ENCODE measurements around the gene CACNA2D3. TPM values are rescaled to one million over a fixed set of nuclear protein-coding genes. Genes with fewer than 3 reads are reported as not detected.

The CACNA2D3 gene
- total RNA-seq, 1 donor from 2014 or later: 0.70 TPM

DNA sequence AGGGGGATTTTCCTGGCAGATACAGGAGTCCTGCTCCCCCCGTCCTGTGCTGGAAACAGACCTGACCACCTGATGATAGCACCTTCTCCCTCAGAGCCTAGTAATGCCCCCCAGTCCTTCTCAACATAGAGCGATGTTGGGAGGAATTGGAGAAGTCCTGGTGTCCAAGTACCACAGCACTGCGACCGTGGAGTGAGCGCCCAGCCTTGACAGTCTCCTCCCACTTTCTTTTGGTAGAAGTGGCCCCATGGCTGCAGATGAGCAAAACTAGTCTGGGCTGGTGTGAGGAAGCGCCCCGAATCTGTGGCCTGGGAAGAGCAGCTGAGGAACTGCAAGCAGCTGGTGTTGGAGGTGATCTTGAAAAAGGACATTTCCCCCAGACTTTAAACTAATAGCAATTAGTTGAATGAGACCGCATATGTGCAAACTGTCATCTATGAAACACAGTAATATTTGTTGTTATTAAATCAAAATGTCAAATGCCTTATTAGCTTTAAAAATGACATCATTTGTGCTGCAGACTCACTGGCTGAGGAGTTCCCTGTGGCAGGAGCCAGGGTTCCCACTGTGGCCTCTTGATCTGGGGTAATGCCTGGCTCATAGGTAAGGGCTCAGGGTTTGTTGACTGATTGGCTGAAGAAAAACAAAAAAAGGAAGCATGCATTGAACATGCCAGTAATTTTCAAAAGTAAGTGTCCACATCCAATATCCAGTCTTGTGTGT is 121.8 kb downstream of the CACNA2D3 start:
- H3K27ac ChIP-seq (ENCODE audit: low read depth, low read length): no peak overlapping the region
- Mint-ChIP-seq H3K27me3 (ENCODE audit: low read depth, unreplicated experiment) (peaks cover 4% of the 10 kb centered on the region), H3K36me3 (ENCODE audit: low read depth, unreplicated experiment) (no peaks in the 10 kb centered on the region), H3K4me1 (ENCODE audit: low read depth, unreplicated experiment) (no peaks in the 10 kb centered on the region), H3K4me3 (ENCODE audit: unreplicated experiment) (no peak overlapping the region), H3K9me3 (ENCODE audit: unreplicated experiment) (peaks cover 3% of the 10 kb centered on the region), H3K27ac (ENCODE audit: unreplicated experiment) (no peak overlapping the region)
- no peak overlapping the region for H3K9ac ChIP-seq (ENCODE audit: low read length)
- H4K20me1 ChIP-seq (ENCODE audit: insufficient read depth, low read length): no peaks in the 10 kb centered on the region
- no peaks in the 10 kb centered on the region for H3K79me2 ChIP-seq (ENCODE audit: insufficient read depth, low read length)
- H3K4me2 ChIP-seq (ENCODE audit: low read length): no peak overlapping the region
- DNase-seq (ENCODE audit: low read depth) (no peak), FAIRE-seq (no peak)
- peaks cover 2% of the 10 kb centered on the region for H3K9me3 ChIP-seq (ENCODE audit: insufficient read depth, low read depth, low read length)
- H3K4me3 ChIP-seq (ENCODE audit: insufficient read depth, low read depth, low read length): no peak overlapping the region
- H3K36me3 ChIP-seq (ENCODE audit: insufficient read depth, low read length): no peaks in the 10 kb centered on the region
- peaks cover 3% of the 10 kb centered on the region for H3K27me3 ChIP-seq (ENCODE audit: insufficient read depth, low read length)
- H2AFZ ChIP-seq (ENCODE audit: low read depth, low read length): no peak overlapping the region
- H3K4me1 ChIP-seq (ENCODE audit: insufficient read depth, low read length): no peaks in the 10 kb centered on the region
- TF ChIP-seq EZH2 (IDR thresholded peaks at IDR 0.05; ENCODE audit: insufficient read depth, low read length): no peak
- TF ChIP-seq, protein P1, sequence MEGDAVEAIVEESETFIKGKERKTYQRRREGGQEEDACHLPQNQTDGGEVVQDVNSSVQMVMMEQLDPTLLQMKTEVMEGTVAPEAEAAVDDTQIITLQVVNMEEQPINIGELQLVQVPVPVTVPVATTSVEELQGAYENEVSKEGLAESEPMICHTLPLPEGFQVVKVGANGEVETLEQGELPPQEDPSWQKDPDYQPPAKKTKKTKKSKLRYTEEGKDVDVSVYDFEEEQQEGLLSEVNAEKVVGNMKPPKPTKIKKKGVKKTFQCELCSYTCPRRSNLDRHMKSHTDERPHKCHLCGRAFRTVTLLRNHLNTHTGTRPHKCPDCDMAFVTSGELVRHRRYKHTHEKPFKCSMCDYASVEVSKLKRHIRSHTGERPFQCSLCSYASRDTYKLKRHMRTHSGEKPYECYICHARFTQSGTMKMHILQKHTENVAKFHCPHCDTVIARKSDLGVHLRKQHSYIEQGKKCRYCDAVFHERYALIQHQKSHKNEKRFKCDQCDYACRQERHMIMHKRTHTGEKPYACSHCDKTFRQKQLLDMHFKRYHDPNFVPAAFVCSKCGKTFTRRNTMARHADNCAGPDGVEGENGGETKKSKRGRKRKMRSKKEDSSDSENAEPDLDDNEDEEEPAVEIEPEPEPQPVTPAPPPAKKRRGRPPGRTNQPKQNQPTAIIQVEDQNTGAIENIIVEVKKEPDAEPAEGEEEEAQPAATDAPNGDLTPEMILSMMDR (IDR thresholded peaks at IDR 0.05; ENCODE audit: insufficient read depth, low read depth, low read length): no peak

DNA sequence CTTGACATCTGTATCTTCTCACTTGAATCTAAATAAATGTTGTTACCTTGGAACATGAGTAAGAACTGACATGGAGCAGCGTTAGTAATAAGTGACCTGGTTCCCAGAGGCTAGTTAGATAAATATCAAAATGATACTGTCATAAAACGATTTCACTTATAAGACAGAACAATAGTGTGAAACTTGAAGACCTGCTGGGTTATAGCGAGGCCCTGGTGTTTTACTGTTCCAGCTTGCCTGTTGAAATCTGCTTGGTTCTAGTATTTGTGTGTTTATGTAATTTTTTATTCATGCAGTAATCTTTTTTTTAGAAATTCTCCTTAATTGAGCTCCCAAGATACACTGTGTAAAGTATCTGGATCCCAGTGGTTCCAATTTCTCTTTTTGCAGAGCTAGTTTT is 129.4 kb downstream of the CACNA2D3 start:
- Histone ChIP-seq H3K4me1 (ENCODE audit: insufficient read depth, low read length) (no peaks in the 10 kb centered on the region), H3K4me3 (ENCODE audit: insufficient read depth, low read depth, low read length) (no peak overlapping the region), H3K27me3 (ENCODE audit: insufficient read depth, low read length) (no peaks in the 10 kb centered on the region), H3K27ac (ENCODE audit: low read depth, low read length) (no peak overlapping the region), H4K20me1 (ENCODE audit: insufficient read depth, low read length) (no peaks in the 10 kb centered on the region), H3K9ac (ENCODE audit: low read length) (no peak overlapping the region), H3K4me2 (ENCODE audit: low read length) (no peak overlapping the region), H3K36me3 (ENCODE audit: insufficient read depth, low read length) (no peaks in the 10 kb centered on the region), H3K79me2 (ENCODE audit: insufficient read depth, low read length) (no peaks in the 10 kb centered on the region), H3K9me3 (ENCODE audit: insufficient read depth, low read depth, low read length) (peaks cover 2% of the 10 kb centered on the region), H2AFZ (ENCODE audit: low read depth, low read length) (no peak overlapping the region)
- Mint-ChIP-seq H3K36me3 (ENCODE audit: low read depth, unreplicated experiment) (no peaks in the 10 kb centered on the region), H3K4me1 (ENCODE audit: low read depth, unreplicated experiment) (no peaks in the 10 kb centered on the region), H3K27me3 (ENCODE audit: low read depth, unreplicated experiment) (peaks cover 5% of the 10 kb centered on the region), H3K27ac (ENCODE audit: unreplicated experiment) (no peak overlapping the region), H3K9me3 (ENCODE audit: unreplicated experiment) (no peaks in the 10 kb centered on the region), H3K4me3 (ENCODE audit: unreplicated experiment) (no peak overlapping the region)
- FAIRE-seq (no peak), DNase-seq (ENCODE audit: low read depth) (no peak)
- TF ChIP-seq, protein P1 (IDR thresholded peaks at IDR 0.05; ENCODE audit: insufficient read depth, low read depth, low read length): no peak
- TF ChIP-seq EZH2 (IDR thresholded peaks at IDR 0.05; ENCODE audit: insufficient read depth, low read length): no peak

DNA sequence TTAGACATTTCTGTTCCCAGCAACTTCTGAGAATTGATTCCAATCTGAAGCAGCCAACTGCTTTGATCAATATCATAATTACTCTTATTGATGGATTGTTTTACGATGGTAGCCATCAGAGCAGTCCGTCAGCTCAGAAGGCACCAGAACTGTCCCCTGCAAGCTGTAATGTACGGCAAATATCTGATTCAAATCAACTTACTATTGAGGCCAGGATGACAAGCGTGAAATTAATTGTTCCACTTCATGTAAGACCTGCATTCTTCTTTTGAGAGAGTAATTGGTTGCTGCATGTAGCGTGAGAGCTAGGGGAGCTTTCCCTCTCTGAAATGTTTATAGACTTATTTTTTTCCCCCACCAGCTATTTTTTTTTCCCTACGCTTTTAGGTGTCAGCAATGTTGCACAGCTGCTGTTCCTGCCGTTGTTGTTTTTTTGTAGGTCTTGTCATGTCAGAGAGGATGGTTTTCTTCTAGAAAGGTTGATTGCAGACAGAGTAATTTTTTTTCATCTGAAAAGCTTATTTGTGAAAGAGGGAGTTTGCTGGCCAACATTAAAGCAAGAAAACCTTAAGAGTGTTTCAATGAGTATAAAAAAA is 134.9 kb downstream of the CACNA2D3 start:
- H3K27me3 ChIP-seq (ENCODE audit: insufficient read depth, low read length): no peaks in the 10 kb centered on the region
- H3K4me3 ChIP-seq (ENCODE audit: insufficient read depth, low read depth, low read length): no peak overlapping the region
- H2AFZ ChIP-seq (ENCODE audit: low read depth, low read length): no peak overlapping the region
- Mint-ChIP-seq H3K9me3 (ENCODE audit: unreplicated experiment) (peaks cover 2% of the 10 kb centered on the region), H3K4me1 (ENCODE audit: low read depth, unreplicated experiment) (no peaks in the 10 kb centered on the region), H3K27me3 (ENCODE audit: low read depth, unreplicated experiment) (peaks cover 6% of the 10 kb centered on the region), H3K36me3 (ENCODE audit: low read depth, unreplicated experiment) (no peaks in the 10 kb centered on the region), H3K27ac (ENCODE audit: unreplicated experiment) (no peak overlapping the region), H3K4me3 (ENCODE audit: unreplicated experiment) (no peak overlapping the region)
- FAIRE-seq (no peak), DNase-seq (ENCODE audit: low read depth) (no peak)
- no peak overlapping the region for H3K9ac ChIP-seq (ENCODE audit: low read length)
- H3K9me3 ChIP-seq (ENCODE audit: insufficient read depth, low read depth, low read length): no peaks in the 10 kb centered on the region
- no peaks in the 10 kb centered on the region for H3K4me1 ChIP-seq (ENCODE audit: insufficient read depth, low read length)
- no peaks in the 10 kb centered on the region for H4K20me1 ChIP-seq (ENCODE audit: insufficient read depth, low read length)
- no peak for TF ChIP-seq EZH2 (IDR thresholded peaks at IDR 0.05; ENCODE audit: insufficient read depth, low read length)
- TF ChIP-seq, protein P1 (IDR thresholded peaks at IDR 0.05; ENCODE audit: insufficient read depth, low read depth, low read length): no peak
- H3K36me3 ChIP-seq (ENCODE audit: insufficient read depth, low read length): no peaks in the 10 kb centered on the region
- H3K27ac ChIP-seq (ENCODE audit: low read depth, low read length): no peak overlapping the region
- no peak overlapping the region for H3K4me2 ChIP-seq (ENCODE audit: low read length)
- H3K79me2 ChIP-seq (ENCODE audit: insufficient read depth, low read length): no peaks in the 10 kb centered on the region
